ENCODE results near the gene EXTL1.
A peak's percentile ranks its signal among the peaks of the same experiment; 100 is the strongest.

The EXTL1 gene

DNA sequence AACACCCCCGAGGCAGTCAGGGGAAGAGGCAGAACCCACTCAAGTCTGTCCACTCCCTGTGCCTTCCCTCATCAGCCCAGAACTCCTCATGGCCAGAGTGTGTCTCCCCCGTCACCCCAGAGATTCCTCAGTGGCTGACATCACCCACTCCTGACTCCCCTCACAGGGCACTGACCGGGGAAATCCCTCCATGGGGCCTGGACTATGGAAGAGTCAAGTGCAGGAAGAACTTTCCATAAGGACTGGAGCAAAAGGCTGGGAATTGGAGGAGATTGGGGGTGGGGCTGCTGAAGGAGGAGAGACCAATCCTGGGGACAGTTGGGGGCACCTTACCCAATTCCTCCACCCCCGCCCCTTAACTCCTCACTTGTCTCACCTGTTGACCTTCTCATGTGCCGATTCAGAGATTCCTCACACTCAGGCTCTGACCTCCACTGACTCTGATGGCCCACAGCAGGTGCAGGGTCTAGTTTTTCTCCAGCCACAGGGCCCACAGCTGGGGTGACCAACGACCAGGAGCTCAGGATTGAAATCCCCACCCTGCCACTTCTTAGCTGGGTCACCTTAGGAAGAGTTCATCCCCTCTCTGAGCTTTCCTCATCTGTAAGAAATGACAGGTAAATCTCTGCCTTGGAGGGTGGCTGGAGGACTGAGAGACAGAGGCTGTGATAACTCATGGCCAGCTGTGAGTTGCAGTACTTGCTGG is 481 bp upstream of the EXTL1 start:
- Histone ChIP-seq H3K27ac (no peak overlapping the region), H3K4me3 (no peak overlapping the region)

DNA sequence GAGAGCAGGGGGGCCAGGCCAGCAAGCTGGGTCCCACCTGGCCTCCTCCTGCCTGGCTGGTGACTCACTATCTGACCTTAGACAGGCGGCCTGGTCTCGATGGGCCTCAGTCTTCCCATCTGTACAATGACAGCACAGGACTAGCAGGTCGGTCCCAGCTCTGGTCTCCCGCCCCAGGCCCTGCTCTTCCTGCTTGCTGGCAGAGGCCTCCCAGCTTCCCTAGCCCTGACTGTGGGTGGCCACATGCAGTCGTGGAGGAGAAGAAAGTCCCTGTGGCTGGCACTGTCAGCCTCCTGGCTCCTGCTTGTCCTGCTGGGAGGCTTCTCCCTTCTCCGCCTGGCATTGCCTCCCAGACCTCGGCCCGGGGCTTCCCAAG is 817 bp downstream of the EXTL1 start:
- Histone ChIP-seq H3K4me3 (no peak overlapping the region), H3K27ac (peak overlapping the region in 4 of 21 experiments; percentile 26 to 57 (median 40))

DNA sequence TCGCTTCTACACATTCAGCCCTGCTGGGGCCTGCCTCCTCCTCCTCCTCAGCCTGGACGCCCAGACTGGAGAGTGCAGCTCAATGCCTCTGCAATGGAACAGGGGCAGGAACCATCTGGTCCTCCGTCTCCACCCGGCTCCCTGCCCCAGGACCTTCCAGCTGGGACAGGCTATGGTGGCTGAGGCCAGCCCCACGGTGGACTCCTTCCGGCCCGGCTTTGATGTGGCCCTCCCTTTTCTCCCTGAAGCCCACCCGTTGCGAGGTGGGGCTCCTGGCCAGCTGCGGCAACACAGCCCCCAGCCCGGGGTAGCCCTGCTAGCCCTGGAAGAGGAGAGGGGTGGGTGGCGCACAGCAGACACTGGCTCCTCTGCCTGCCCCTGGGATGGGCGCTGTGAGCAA is 1.4 kb downstream of the EXTL1 start:
- peak overlapping the region in 2 of 21 experiments; percentile 10 to 62 for H3K27ac ChIP-seq
- H3K4me3 ChIP-seq: no peak overlapping the region

DNA sequence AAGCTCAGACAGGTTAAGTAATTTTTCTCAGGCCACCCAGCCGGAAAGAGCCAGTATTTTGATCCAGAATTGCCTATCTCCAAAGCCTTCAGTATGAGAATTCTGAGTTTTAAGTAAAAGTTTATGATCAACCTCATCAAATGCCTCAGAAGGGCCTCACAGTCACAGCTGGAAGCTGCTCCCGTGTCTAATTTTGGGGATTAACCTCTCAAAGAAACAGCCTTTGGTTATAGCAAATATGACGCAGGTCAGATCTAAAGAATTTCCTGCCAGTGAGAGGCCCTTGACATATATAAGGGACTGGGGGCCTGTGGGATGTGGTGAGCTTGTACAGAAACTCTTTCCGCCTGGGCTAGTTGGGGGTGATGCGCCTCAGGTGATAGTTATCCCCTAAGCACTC is 2.3 kb downstream of the EXTL1 start:
- Histone ChIP-seq H3K27ac (peak overlapping the region in 1 of 21 experiments; percentile 62), H3K4me3 (no peak overlapping the region)

DNA sequence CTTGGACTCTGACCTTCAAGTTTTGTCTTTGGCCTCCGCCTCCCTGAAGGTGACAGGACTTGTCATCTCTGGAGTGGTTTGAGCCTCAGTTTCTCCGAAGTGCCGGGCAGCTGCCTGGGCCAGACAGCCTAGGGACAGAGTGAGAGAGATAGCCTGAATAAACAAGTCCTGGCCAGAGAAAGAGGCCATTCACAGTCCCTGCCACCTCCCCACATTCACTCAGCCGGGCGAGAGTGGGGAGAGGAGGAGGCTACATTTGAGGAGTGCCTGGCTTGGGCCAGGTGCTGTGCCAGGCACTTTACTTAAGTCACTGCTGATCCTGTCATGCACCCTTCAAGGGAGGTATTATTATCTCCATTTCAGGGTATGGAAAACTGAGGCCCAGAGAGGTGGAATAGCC is 3.5 kb downstream of the EXTL1 start:
- no peak overlapping the region for H3K4me3 ChIP-seq
- peak overlapping the region in 2 of 21 experiments; percentile 31 to 62 for H3K27ac ChIP-seq

DNA sequence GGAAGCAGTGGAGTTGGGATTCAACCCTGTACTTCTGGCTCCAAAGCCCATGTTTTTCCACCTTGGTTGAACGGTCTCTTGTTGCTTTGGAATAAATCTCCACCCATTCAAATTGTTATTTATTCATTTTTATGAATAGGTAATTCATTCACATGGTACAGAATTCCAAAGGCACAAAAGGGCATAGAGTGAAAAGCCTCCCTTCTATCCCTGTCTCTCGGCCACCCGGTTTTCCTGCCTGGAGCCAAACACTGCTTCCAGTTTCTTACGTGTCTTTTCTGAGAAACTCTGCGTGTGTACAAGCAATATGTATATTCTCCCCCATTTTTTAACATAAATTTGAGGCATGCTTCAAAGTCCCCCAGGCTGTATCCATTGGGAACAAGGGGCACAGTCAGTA is 3.9 kb downstream of the EXTL1 start:
- Histone ChIP-seq H3K27ac (peak overlapping the region in 1 of 21 experiments; percentile 62), H3K4me3 (no peak overlapping the region)

DNA sequence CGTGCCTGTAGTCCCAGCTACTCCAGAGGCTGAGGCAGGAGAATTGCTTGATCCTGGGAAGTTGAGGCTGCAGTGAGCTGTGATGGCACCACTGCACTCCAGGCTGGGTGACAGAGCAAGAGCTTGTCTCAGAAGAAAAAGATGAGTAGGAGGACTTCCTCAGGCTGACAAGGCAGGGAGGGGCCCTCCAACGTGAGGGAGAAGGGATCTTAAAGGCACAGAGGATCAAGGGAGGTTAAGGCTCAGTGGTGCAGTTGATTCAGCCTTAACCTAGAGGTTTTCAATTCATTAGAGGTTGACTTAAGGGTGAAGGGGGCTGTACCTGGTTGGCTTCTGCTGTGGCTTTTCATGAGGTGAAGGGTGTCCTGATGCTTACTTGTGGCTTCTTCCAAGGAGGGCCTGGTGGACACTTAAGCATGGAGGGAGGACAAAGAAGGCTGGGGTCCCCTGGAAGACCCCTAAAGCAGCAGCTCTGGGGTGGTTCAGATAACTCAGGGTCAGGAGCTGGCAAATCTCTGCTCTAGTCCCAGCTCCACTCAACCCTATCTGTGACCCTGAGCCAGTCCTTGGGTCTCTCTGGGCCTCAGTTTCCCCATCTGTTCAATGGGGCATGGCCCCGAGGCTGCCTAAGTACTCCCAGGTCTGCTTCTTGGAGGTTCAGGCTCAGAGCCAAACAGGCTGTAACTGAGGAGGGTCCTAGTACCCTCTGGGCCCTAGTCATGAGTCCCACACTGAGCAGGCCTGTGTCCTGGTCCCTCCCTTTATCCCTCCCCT is 6.3 kb downstream of the EXTL1 start:
- H3K4me3 ChIP-seq: no peak overlapping the region

DNA sequence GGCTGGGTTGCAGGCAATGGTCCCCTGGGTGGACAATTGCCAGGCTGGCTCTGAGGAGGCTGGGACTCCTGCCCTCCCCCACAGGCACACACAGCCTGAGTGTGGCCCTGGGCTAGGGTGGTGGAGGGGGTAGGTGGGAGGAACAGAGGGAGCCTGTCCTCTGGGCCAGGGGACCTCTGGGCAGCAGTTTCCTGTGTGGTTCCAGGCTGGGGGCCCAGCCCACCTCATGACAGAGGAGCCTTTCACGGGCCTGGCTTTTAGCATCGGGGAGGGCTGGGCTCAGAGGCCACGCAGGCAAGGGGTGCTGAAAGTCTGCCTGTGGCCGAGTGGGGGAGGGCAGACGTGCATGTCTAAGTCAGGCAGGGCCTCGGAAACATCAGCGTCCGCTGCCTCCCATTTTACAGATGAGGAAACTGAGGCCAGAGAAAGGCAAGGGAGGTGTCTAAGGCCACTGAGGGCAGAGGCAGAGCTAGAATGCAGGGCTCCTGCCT is 7.0 kb downstream of the EXTL1 start:
- Histone ChIP-seq H3K4me3 (no peak overlapping the region), H3K27ac (peak overlapping the region in 1 of 21 experiments; percentile 34)

More for the DNA sequence above, 6.3 kb downstream of the EXTL1 start:
- H3K27ac ChIP-seq: peak overlapping the region in 1 of 21 experiments; percentile 34

DNA sequence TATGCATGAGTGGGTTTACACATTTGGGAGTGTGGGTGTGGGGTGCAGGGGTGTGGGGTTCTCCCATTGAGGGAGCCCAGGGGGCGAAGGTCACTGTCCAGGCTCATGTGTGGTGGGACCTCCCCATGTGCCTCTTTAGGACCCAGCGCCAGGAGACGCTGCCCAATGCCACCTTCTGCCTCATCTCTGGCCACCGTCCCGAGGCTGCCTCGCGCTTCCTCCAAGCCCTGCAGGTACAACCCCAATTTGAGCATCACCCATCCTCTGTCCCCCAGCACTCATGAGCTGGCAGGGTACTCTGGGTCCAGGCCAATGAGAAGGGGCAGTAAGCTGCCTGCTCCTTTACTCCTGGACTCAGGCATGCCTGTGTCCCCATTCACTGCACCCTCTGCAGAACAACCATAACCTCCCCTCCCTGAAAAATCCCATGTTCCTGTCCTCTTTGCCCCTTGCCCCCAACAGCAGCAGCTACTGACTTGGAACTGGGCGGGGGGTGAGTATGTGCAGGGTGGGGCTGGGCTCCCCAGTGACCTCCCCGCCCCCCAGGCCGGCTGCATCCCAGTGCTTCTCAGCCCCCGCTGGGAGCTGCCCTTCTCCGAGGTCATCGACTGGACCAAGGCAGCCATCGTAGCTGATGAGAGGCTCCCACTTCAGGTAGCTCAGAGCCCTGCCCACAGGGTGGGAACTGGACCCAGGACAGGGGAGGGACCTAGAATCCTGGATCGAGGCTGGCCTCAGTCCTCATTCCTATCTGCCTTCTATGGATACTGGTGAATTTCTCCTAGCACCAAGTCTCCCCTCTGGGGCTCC is 7.7 kb downstream of the EXTL1 start:
- Histone ChIP-seq H3K4me3 (no peak overlapping the region), H3K27ac (no peak overlapping the region)

DNA sequence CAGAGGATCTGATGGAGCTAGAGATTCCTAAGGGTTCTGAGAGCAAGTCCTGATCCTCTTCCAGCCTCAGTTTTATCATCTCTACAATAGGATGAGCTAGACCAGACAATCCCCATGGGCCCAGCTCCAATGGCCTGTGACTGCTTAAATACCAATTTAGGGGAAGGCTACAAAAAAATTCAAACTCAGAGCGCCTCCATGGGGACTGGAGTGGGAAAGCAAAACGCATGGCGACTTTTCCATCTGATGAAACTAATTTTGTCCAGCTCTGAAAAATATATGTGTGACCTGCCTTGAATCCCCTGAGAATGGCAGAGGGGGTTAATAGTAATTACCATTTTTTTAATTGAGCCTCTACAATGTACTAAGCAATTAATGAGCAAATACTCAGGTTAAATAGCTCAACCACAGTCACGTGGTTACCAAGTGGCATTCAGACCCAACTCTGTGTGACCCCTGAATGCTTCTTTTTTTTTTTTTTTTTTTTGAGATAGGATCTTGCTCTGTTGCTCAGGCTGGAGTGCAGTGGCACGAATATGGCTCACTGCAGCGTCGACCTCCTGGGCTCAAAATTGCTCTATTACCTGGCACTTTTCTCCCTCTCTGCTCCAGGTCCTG is 8.4 kb downstream of the EXTL1 start:
- H3K27ac ChIP-seq: no peak overlapping the region

DNA sequence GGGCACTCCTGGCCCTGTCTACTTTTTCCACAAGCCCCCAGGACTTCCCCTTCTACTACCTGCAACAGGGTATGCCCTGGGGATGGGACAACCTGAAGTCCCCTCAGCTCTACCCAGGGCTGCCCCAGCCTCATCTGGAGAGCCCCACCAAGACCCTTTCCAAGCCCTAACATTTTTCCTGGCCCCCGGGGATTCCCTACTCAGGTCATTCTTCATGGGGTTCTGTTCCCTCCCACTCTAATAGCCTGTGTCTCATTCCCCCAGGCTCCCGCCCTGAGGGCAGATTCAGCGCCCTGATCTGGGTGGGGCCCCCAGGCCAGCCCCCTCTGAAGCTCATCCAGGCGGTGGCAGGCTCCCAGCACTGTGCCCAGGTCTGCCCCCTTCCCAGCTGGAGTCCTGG is 9.6 kb downstream of the EXTL1 start:
- no peak overlapping the region for H3K4me3 ChIP-seq
- peak overlapping the region in 2 of 21 experiments; percentile 7 to 38 for H3K27ac ChIP-seq

More for the DNA sequence above, 8.4 kb downstream of the EXTL1 start:
- H3K4me3 ChIP-seq: no peak overlapping the region

DNA sequence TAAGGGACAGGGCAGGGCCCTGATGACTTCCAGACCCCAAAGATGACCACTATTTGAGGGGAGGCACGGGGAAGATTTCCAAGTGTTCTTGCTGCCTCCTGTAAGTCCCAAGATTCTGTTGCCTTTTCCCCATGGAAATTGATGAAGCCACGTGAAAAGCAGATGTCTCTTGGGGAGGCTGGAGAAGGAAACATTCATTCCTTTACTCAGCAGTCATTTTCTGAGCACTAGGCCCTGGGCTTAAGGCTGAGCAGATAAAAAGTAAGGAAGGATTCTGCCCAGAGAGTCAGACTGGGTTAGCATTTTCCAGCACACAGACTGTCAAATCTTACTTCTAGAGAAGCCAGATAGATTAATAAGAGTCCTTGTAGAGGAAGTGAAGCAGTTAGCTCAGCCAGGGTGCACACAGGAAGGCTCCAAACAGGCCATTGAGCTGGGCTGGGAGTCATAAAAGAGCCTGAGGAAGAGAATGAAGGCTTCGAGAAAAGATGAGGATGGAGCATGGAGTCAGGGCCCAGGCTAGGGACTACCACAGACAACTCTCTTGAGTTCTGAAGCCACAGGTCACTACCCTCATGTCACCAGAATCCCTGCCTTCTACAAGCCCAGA is 10.1 kb downstream of the EXTL1 start:
- H3K4me3 ChIP-seq: no peak overlapping the region

DNA sequence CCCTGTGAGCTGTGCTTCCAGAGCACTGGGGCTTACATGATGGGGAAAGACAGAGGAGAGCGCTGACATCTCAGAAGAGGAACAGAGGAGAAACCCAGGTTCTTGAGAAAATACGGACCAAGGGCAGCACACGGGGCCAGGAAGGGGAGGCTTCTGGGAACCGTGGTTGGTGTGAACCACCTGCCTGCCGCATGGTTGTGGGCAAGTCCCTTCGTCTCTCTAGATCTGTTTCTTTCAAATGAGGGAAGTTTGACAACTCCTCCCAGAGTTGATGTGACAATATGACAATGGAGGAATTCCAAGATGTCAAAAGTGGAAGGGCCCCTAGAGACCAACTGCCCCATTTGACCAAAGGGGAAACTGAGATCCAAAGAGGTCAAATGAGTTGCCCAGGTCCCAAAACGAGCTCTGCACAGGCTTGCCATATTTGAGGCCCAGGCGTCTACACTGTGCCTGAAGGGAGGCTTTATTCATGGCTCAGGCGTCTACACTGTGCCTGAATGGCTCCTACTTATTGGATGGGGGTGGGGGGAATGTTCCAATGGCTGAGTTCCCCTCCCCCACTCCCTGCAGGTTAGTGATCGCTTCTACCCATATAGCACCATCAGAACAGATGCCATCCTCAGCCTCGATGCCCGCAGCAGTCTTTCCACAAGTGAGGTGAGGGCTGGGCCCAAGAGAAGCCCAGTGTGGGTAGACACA is 11.2 kb downstream of the EXTL1 start:
- H3K4me3 ChIP-seq: no peak overlapping the region
- no peak overlapping the region for H3K27ac ChIP-seq

More for the DNA sequence above, 10.1 kb downstream of the EXTL1 start:
- peak overlapping the region in 4 of 21 experiments; percentile 7 to 38 (median 14) for H3K27ac ChIP-seq

DNA sequence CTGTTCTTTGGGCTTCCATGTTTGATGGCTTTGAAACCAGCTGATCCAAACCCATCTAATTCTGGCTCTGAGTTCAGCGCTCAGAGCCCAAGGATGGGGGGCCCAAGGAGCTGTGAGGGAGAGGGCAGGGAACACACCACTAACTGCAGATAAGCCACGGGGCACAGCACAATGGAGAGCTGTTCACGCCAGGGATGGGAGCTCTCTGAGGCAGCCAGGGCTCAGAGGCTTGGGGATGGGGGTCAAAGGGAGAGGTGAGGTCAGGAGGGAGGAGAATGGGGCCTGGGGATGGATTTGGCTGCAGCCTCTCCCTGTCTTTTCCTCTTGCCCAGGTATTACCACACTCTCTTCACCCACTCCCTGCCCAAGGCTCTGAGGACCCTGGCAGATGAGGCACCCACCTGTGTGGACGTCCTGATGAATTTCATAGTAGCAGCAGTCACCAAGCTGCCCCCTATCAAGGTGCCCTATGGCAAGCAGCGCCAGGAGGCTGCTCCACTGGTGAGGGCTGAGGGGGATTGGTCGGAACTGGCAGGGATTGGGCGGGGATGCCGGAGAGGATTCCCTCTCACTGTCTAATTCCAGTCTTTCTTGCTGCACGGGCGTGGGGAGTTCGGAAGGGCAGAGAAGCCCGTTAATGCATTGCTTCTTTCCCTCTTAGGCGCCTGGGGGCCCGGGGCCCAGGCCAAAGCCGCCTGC is 13.1 kb downstream of the EXTL1 start:
- H3K27ac ChIP-seq: peak overlapping the region in 4 of 21 experiments; percentile 23 to 77 (median 36)

DNA sequence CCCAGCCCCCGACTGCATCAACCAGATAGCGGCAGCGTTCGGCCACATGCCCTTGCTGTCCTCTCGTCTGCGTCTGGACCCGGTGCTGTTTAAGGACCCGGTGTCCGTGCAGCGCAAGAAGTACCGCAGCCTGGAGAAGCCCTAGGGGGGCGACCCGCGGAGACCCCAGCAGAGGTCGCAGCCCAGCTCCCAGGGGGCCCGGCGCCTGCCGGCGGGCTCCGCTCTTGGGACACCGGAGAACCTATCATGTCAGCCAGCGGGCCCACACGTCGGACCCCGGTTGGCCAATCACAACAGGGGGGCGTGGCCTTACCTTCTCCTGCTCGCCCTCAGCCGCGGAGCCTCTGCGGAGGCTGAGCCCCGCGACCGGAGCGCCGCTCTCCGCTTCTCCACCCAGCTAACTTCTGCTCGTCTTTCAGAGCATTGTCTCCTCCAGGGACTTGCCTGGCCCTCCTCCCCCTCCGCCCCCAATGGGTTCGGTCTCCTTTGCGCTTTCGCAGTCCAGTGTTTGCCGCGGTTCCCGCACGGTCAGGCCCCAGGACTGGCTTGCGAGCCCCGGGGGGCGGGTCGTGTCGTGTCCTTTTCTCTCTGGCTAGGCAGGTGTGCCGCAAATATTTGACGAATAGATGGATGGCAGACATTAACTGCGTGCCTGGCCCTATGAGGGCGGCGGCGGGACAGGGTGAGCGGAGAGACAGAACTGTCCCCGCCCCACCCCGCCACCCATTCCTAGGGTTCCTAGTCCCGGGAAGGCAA is 13.8 kb downstream of the EXTL1 start:
- Histone ChIP-seq H3K4me3 (peak overlapping the region; percentile 60 to 89 (median 69)), H3K27ac (peak overlapping the region in 15 of 21 experiments; percentile 32 to 85 (median 72))

More for the DNA sequence above, 13.1 kb downstream of the EXTL1 start:
- H3K4me3 ChIP-seq: peak overlapping the region; percentile 60 to 89 (median 69)

DNA sequence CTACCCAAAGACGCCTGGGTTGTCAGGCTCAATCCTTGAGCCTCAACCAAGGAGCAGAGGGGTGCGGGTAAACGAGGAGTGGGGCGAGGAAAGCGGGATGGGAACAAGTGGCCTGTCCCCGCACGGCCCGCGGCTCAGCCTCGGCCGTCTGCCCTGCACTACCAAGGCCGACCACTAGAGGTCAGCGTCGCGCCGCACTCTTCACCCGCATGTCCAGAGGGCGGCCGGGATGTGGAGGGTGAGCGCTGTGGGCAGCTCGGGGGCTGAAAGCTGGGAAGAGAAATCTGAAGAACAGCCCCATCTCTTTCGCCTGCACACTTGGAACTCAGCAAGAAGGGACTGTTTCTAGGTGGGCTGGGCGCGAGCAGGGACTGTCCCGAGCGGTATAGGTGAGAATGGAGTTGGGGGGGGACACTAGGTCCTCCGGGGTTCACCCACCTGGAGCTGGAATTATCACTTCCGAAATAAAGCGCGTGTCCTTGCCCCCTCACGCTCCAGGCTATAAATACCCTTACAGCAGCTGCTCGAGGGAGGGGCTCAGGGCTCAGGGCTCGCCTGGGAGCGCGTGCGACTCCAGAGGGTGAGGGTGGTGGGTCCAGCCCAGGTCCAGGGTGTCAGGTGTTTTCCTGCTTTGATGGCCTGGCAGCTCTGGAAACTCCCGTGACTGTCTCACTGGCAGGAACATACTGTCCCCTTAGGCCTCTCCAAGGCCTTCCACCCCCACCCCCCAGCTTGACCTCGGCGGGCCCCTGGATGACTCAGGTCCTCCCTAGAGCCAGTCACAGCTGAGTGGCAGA is 14.6 kb downstream of the EXTL1 start:
- H3K4me3 ChIP-seq: peak overlapping the region; percentile 60 to 89 (median 69)
- H3K27ac ChIP-seq: peak overlapping the region in 15 of 21 experiments; percentile 32 to 85 (median 72)
